Calu3 (cell line): ENCODE data around the gene CCT7. TPM values are rescaled to one million over a fixed set of nuclear protein-coding genes. Genes with fewer than 3 reads are reported as not detected.
A peak's percentile ranks its signal among the peaks of the same experiment; 100 is the strongest.

ENCODE experiments used
- BruUV-seq: library from RNA; stranded (reverse); fragments of 400-500 nt; replicated peaks from 2 replicates; lab custom pipeline; 2021; lab: Mats Ljungman, UMichigan
- CTCF ChIA-PET: fragments of 300-600 bp; sonication (Branson Sonifier 250); formaldehyde crosslinking; loops from one replicate; lab custom pipeline; 2022; ENCODE audit warnings: antibody characterized with exemption; lab: Charles Lee
- DNase-seq: peaks from one replicate; pipeline ENCODE4 v3.0.0; 2022
- H3K27ac Mint-ChIP-seq: one replicate; pipeline ENCODE4 v1.8.0; 2022; ENCODE audit warnings: mixed read lengths; ENCODE audit not compliant: unreplicated experiment
- H3K27me3 Mint-ChIP-seq: one replicate; pipeline ENCODE4 v1.8.0; 2022; ENCODE audit warnings: mixed read lengths; ENCODE audit not compliant: unreplicated experiment
- H3K36me3 Mint-ChIP-seq: one replicate; pipeline ENCODE4 v1.8.0; 2022; ENCODE audit warnings: mild to moderate bottlenecking, moderate library complexity, mixed read lengths; ENCODE audit not compliant: insufficient read depth, unreplicated experiment
- H3K4me1 Mint-ChIP-seq: one replicate; pipeline ENCODE4 v1.8.0; 2022; ENCODE audit warnings: mild to moderate bottlenecking, low read depth, mixed read lengths; ENCODE audit not compliant: unreplicated experiment
- H3K4me3 Mint-ChIP-seq: one replicate; pipeline ENCODE4 v1.8.0; 2022; ENCODE audit warnings: mild to moderate bottlenecking, low read depth, moderate library complexity, mixed read lengths; ENCODE audit not compliant: unreplicated experiment
- H3K9me3 Mint-ChIP-seq: one replicate; pipeline ENCODE4 v1.8.0; 2022; ENCODE audit warnings: low read depth, mixed read lengths; ENCODE audit not compliant: unreplicated experiment
- CTCF ChIP-seq: fragments of 200-600 bp; IDR thresholded peaks from one replicate; pipeline ENCODE4 v1.8.0; 2022; ENCODE audit warnings: antibody characterized with exemption; ENCODE audit not compliant: unreplicated experiment
- intact Hi-C: fragments of 100-400 bp; cut with micrococcal nuclease; formaldehyde crosslinking; loops from one replicate; pipeline ENCODE4 v1.10.0; 2022; ENCODE audit not compliant: unreplicated experiment
- total RNA-seq: library from RNA; stranded (reverse); gene quantifications from 2 replicates; pipeline ENCODE4 v1.2.3, GENCODE V29; 2022

CCT7 gene
- total RNA-seq, 1 experiment from 2014 or later: 403 TPM

GRCh38 chr2:73294239-73294638, 60.1 kb downstream of the CCT7 start:
- intact Hi-C loops: no loop called here
- Mint-ChIP-seq H3K27ac (no peak overlapping the region), H3K4me1 (peaks cover 8% of the 10 kb centered on the region), H3K9me3 (no peaks in the 10 kb centered on the region), H3K27me3 (peaks cover 78% of the 10 kb centered on the region), H3K36me3 (peaks cover 18% of the 10 kb centered on the region), H3K4me3 (peak overlapping the region; percentile 74)
- BruUV-seq: no TSS peak
- DNase-seq: no peak
- CTCF ChIA-PET: interaction anchor here (1.5 kb wide), 1 partner anchor 66 kb away, joined by 4 read pairs; no protein-coding TSS in a partner anchor
- no peak for TF ChIP-seq CTCF

- H3K27ac Mint-ChIP-seq: no peak overlapping the region
- TF ChIP-seq CTCF: no peak
- CTCF ChIA-PET: no interaction called here
- intact Hi-C loops: no loop called here
- H3K4me1 Mint-ChIP-seq: peaks cover 7% of the 10 kb centered on the region
- H3K27me3 Mint-ChIP-seq: peaks cover 78% of the 10 kb centered on the region
- H3K9me3 Mint-ChIP-seq: no peaks in the 10 kb centered on the region
- peak; percentile 15 for DNase-seq
- H3K36me3 Mint-ChIP-seq: peaks cover 18% of the 10 kb centered on the region
- BruUV-seq: no TSS peak
- H3K4me3 Mint-ChIP-seq: no peak overlapping the region
Observed at GRCh38 chr2:73295751-73296400, 61.8 kb downstream of the CCT7 start.

GRCh38 chr2:73297151-73297559, 63.0 kb downstream of the CCT7 start:
- peaks cover 78% of the 10 kb centered on the region for H3K27me3 Mint-ChIP-seq
- H3K36me3 Mint-ChIP-seq: peaks cover 14% of the 10 kb centered on the region

GRCh38 chr2:73297586-73297985, 63.5 kb downstream of the CCT7 start:
- H3K9me3 Mint-ChIP-seq: no peaks in the 10 kb centered on the region
- DNase-seq: no peak
- CTCF ChIA-PET: no interaction called here
- H3K27me3 Mint-ChIP-seq: peaks cover 78% of the 10 kb centered on the region
- H3K36me3 Mint-ChIP-seq: peaks cover 10% of the 10 kb centered on the region
- no peak overlapping the region for H3K27ac Mint-ChIP-seq
- intact Hi-C loops: no loop called here
- H3K4me1 Mint-ChIP-seq: no peaks in the 10 kb centered on the region
- no peak for TF ChIP-seq CTCF
- H3K4me3 Mint-ChIP-seq: no peak overlapping the region
- BruUV-seq: no TSS peak

More at GRCh38 chr2:73297151-73297559, 63.0 kb downstream of the CCT7 start:
- Mint-ChIP-seq H3K4me3 (no peak overlapping the region), H3K4me1 (no peaks in the 10 kb centered on the region), H3K9me3 (no peaks in the 10 kb centered on the region), H3K27ac (no peak overlapping the region)
- no peak for TF ChIP-seq CTCF
- BruUV-seq: no TSS peak
- intact Hi-C loops: no loop called here
- CTCF ChIA-PET: no interaction called here
- no peak for DNase-seq
